ENCODE results near the gene MUC5AC. TPM values are rescaled to one million over a fixed set of nuclear protein-coding genes. Genes with fewer than 3 reads are reported as not detected.

The MUC5AC gene
- total RNA-seq, 1 donor from 2014 or later: 0.03 TPM

DNA sequence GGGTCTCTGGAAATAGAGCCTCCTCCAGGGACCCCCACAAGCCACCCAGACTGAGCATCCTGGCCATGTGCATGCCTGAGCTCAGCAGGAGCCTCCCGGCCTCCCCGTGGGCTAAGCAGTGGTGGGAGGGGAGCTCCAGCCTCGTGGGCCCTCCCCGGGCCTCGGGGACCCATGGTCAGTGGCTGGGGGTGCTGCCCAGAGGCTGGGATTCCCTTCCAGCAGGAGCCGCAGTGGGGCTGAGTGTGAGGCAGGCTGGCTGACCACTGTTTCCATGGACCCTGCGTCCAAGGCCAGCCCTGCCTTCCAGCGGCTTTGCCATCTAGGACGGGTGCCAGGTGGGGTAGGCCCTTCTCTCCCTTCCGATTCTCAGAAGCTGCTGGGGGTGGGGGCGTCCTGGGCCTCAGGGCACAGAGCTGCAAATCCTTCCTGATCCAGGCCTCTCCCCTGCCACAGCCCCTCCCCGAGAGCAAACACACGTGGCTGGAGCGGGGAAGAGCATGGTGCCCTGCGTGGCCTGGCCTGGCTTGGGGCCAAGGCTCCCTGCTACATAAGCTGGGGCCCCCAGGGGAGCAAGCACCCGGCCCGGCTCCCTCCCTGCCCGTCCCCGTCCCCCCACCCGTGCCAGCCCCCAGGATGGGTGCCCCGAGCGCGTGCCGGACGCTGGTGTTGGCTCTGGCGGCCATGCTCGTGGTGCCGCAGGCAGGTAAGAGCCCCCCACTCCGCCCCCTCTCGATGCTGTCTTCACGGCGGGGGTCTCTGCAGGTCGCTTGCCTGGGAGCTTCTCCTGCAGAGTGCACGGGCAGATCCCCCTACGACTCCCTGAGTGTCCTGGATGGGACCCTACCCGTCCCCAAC lies 65.0 kb downstream of the MUC5AC start, which contains the start of gene MUC5B:
MUC5B (plus strand) TSS at position 576 of the 855 bp plus-strand sequence; CDS start at position 634, 58 bp downstream.
- DNase-seq (ENCODE audit: low spot score) (no peak), ATAC-seq (peak; percentile 46)

DNA sequence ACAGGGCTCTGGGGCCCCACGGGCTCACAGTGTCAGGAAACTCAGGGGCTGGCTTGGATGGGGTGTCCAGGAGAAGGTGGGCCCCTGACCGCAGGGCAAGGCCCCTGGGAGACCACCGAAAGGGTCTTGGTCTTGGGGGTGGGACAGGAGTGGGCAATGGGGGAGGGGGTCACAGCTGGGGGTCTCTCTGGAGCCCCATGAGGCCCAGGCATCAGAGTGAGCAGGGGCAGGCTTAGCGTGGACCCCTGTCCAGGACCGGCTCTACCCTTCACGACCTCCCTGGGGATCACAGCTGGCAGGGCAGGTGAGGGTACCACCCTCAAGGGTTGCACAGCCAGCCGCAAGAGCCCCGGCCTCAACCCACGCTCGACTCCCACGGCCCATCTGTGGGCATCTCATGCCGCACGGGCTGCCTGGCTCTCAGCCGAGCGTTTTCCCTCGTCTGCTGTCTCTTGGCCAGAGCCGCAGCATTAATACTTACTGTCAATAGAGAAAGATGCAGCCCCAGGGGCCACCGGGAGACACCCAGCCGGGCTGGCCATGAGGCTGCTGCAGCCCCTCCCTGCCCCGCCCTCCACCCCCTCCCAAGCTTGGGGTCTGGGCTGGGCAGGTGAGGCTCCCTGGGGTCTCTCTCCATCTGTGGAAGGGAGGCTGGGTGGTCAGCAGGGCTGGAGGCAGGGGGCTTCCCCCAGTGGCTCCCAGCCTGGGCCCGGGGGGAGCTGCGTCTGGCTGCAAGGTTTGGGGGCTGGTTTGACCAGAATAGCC lies 65.8 kb downstream of the MUC5AC start:
- no peak for ATAC-seq
- DNase-seq (ENCODE audit: low spot score): peak; percentile 38

DNA sequence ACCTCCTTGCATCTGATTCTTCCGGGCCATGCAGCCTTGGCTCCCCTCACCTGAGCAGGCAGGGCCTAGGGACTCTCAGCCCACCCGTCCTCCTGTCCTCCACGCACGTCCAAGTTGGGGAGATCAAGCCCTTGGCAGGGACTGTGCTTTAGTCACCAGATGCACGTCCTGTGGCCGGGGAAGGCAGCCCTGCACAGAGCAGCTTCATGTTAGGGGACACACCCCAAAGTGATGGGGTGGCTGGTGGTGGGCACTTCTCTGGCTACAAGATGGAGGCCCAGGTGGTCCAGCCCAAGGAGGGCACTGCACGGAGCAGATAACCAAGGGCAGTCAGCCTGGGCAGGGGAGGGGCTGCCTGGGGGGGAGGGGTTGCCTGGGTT lies 66.3 kb downstream of the MUC5AC start:
- peak; percentile 36 for DNase-seq (ENCODE audit: low spot score)
- ATAC-seq: no peak

DNA sequence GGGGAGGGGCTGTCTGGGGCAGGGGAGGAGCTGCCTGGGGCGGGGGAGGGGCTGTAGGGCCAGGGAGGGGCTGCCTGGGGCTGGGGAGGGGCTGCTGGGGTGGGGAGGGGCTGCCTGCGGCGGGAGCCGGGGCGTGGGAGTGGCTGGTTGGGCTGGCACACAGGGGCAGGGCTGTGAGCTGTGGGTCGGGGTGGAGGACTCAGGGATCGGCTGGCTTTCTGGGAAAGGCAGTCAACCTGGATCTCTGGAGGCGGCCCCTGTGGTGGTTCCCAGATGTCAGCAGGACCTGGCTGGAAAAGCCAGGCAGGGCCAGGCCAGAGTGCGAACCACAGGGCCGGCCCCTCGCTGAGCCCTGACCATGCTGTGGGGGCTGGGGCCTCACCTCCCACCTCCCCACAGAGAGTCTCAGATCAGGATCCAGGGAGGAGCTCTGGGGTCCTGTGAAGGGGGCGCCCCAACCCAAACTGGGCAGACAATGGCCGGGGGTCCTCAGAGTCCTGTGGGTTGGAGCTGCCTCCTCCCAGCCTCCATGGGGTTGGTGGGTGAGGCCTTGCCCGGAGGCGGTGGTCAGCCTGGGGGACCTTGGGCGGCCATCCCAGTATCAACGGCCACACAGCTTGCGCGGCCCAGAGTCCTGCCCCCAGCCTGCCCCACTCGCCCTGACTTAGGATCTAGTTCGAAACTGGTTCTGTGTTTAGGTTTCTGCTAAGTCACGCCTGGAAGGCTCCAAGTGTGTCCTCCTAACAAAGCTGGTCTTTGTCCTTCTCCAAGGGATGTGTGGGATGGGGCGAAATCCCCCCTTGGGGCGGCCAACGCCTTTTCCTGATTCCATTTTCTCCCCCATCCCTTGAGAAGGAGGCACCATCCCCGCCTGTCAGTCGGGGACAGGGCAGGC lies 67.0 kb downstream of the MUC5AC start:
- DNase-seq (ENCODE audit: low spot score): peak; percentile 33
- no peak for ATAC-seq

DNA sequence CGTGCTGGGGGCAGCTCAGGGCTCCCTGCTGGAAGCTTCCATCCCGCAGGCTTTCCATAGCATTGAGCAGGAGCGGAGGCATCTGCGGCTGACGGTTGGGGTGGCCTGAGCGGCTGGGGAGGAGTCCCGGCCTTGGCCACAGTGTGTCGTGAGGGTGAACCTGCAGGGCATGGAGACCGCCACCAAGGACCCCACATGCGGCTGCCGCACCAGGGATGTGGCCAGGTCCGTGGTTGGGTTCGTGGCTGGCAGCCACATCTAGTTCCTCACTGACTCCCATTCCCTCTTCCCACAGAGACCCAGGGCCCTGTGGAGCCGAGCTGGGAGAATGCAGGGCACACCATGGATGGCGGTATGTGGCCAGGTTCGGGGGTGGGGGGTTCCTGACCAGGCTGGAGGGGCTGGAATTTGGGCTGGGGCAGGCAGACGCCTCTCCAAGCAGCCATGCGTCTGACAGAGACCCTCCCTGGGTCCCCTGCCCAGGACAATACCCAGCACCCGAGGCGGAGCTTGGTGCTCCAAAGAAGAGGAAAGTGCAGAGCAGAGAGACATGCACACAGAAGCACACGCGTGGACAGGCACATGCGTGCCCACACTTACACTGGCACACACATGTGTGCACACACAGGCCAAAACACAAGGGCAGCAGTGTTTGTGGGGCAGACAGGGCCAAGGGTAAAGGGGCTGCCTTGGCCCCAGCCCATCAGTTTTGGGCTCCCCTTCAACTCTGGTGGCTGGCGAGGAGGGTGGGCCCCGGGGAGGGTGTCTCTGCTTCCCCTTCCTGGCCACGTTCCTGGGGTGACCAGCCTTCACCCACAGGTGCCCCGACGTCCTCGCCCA lies 67.9 kb downstream of the MUC5AC start:
- ATAC-seq (no peak), DNase-seq (ENCODE audit: low spot score) (peak; percentile 38)

DNA sequence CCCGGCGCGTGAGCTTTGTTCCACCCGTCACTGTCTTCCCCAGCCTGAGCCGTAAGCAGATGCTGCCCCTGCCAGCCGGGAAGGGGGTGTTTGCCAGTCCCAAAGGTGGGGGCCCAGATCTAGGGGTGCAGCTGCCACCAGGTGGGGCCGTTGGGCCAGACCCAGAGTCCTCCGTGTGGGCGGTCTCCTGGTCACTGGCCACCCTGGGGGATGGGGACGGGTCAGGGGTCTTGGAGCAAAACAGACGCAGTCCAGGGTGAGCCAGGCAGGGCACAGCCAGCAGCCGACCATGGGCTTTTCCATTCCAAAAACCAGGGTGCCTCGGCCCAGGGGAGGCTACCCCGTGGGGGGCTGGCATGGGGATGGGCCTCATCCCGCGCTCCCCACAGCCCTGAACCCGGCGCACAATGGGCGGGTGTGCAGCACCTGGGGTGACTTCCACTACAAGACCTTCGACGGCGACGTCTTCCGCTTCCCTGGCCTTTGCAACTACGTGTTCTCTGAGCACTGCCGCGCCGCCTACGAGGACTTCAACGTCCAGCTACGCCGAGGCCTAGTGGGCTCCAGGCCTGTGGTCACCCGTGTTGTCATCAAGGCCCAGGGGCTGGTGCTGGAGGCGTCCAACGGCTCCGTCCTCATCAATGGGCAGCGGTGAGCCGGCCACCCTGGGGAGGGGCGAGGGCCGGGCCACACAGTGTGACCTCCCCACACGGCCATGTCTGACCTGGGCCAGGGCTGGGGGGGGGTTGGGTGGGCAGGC lies 68.7 kb downstream of the MUC5AC start:
- DNase-seq (ENCODE audit: low spot score): peak; percentile 43

DNA sequence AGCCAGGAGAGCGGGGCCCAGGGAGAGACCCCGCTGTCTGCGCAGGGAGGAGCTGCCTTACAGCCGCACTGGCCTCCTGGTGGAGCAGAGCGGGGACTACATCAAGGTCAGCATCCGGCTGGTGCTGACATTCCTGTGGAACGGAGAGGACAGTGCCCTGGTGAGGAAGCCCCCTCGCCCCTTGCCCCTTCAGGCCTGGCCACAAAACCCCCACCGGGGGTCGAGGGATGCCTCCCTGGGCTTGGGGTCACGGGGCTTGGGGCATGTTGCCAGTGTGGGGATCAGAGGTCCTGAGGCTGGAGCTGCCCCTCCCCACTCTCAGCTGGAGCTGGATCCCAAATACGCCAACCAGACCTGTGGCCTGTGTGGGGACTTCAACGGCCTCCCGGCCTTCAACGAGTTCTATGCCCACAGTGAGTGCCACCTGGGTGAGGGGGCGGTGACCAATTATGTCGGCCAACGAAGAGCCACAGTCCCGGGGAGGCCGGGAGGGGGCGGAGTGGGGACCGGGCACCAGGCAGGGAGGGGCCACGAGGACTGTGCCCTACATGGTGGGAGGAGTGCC lies 69.3 kb downstream of the MUC5AC start:
- ATAC-seq (no peak), DNase-seq (ENCODE audit: low spot score) (no peak)

More for the DNA sequence above, 68.7 kb downstream of the MUC5AC start:
- no peak for ATAC-seq

DNA sequence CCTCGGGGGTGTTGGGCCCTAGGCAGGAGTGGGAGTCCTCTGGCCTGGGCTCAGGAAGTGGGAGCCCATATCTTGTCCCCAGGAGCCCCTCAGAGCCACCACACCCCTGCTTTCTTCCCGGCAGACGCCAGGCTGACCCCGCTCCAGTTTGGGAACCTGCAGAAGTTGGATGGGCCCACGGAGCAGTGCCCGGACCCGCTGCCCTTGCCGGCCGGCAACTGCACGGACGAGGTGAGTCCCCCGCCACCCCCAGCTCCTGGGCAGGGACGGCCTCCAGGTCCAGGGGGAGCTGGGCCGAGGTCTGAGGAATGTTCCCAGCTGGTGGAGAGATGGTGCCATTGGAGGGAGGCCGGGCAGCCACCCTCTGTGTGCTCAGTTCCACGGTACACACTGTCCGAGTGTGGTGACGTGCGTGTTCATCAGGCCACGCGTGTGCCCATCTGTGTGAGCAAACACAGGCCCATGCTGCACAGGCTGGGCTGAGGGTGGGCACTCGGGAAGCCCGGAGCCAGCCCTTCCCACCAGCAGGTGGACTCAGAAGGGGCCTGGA lies 69.9 kb downstream of the MUC5AC start:
- DNase-seq (ENCODE audit: low spot score) (no peak), ATAC-seq (no peak)

DNA sequence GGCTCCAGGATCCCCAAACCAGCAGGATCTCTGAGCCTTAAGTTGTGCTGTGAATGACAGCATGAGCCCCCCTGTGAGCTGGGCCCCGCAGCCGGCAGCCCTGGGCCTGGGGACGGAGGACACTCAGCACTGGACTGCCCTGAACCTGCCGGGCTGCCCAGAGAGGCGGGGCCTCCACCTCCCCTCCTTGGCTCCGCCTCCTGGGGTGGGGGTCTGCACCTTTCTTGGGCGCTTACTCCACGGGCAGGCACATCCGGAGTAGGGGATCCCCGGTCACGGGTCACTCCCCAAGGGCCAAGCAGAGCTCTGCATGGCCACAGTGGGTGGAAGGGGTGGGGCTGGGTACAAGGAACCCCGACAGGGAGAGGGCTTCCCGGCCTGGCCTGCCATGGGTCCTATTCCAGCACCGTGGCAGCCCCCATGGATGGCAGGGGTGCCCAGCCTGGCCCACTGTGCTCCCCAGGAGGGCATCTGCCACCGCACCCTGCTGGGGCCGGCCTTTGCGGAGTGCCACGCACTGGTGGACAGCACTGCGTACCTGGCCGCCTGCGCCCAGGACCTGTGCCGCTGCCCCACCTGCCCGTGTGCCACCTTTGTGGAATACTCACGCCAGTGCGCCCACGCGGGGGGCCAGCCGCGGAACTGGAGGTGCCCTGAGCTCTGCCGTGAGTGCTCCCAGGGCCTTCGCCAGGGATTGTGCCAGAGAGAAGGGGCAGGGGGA lies 70.5 kb downstream of the MUC5AC start:
- DNase-seq (ENCODE audit: low spot score) (no peak), ATAC-seq (no peak)

DNA sequence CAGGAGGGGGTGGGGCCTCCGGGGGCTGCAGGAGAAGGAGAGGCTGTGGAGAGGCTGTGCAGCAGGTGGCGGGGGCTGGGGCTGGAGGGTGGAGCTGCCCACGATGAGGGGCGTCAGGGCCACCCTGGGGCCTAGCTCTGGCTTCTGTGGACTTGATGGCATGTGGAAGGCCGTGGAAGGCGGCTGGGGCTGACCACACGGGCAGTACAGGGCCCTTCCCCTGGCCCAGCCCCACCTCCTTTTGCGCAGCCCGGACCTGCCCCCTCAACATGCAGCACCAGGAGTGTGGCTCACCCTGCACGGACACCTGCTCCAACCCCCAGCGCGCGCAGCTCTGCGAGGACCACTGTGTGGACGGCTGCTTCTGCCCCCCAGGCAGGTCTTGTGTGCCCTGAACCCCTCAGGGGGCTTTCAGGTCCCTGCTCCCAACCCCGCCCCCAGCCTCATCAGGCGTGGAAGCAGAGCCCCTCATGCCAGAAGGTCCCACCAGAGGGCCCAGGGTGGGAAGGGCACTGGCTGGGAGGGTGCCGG lies 71.2 kb downstream of the MUC5AC start:
- no peak for DNase-seq (ENCODE audit: low spot score)
- ATAC-seq: no peak

DNA sequence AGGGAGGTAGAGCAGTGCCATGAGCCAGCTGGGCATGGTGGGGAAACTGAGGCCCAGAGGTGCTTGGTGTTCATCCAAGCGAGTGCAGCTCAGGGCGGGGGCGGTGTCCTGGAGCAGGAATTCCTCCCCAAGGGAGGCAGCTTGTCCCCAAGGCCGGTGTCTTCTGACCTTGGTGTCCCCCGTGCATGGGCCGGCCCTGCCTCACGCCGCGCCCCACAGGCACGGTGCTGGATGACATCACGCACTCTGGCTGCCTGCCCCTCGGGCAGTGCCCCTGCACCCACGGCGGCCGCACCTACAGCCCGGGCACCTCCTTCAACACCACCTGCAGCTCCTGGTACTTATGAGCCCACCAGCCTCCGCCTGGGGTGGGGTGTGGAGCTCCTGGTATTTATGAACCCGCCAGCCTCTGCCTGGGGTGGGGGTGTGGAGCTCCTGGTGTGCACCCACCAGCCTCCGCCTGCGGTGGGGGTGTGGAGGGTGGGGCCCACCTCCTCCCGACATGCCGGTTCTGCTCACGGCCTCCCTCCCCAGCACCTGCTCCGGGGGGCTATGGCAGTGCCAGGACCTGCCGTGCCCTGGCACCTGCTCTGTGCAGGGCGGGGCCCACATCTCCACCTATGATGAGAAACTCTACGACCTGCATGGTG lies 71.8 kb downstream of the MUC5AC start:
- DNase-seq (ENCODE audit: low spot score): no peak

DNA sequence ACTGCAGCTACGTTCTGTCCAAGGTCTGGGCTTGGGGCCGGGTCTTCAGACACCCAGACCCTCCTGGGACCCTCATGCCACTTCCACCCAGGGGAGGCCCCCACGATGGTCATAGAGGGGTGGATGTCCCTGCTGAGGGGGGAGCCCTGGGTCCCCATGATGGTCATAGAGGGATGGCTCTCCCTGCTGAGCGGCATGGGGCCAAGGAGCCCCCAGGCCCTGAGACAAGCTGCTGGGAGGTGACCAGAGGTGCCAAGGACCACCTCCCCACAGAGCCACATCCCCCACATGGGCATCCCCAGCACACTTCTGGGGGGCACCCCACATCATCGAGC lies 72.3 kb downstream of the MUC5AC start:
- no peak for DNase-seq (ENCODE audit: low spot score)
- no peak for ATAC-seq

More for the DNA sequence above, 71.8 kb downstream of the MUC5AC start:
- no peak for ATAC-seq

DNA sequence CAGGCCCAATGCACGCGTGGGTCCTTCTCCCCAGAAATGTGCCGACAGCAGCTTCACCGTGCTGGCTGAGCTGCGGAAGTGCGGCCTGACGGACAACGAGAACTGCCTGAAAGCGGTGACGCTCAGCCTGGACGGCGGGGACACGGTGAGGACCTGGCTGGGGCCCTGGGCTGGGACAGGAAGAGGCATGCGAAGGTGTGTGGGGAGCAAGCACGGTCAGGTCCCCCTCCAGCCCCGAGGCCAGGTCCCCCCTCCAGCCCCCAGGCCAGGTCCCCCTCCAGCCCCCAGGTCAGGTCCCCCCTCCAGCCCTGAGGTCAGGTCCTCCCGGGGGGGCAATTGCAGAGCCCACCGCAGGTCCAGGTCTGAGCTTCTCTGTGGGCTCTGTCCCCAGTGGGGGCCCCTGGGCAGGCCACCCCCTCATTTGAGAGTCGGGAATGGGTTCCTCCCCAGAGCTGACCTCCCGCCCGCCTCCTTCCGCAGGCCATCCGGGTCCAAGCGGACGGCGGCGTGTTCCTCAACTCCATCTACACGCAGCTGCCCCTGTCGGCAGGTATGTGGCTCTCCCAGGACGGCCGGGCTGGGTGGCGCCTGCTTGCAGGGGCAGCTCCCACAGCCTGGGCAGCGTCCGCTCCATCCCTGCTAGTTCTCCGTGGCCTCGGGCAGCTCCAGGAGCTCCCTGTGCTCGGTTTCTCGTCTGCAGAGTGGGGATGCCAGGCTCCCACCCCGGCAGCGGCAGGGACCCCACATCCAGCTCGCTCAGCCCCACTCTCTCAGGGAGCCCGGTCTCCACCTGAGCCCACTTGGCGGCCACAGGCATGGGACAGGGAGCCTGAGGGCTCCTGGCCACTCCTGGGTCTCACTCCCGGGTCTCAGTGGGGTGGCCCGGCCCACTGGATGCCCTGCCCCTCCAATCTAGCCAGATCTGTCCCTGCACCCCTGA lies 73.0 kb downstream of the MUC5AC start:
- ATAC-seq (no peak), DNase-seq (ENCODE audit: low spot score) (no peak)

DNA sequence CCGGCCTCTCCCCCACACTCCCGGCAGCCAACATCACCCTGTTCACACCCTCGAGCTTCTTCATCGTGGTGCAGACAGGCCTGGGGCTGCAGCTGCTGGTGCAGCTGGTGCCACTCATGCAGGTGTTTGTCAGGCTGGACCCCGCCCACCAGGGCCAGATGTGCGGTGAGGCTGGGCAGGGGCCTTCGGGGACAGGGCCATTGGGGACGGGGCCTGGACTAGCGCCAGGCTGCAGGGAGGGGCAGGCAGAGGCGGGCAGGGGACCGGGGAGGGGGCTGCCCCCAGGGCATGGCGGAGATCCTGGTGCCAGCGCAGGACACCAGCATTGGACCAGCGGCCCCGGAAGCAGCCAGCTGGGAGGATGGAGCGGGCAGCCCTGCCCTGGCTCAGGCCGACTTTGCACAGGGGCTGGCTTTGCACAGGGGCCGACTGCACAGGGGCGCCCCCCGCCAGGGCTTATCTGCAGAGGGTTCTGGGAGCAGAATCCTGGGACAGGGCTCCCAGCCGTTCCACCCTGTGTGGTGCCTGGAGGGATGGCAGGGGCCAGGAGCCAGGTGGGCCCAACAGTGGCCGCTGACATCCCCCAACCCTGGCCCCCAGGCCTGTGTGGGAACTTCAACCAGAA lies 73.8 kb downstream of the MUC5AC start:
- DNase-seq (ENCODE audit: low spot score): no peak
- no peak for ATAC-seq

DNA sequence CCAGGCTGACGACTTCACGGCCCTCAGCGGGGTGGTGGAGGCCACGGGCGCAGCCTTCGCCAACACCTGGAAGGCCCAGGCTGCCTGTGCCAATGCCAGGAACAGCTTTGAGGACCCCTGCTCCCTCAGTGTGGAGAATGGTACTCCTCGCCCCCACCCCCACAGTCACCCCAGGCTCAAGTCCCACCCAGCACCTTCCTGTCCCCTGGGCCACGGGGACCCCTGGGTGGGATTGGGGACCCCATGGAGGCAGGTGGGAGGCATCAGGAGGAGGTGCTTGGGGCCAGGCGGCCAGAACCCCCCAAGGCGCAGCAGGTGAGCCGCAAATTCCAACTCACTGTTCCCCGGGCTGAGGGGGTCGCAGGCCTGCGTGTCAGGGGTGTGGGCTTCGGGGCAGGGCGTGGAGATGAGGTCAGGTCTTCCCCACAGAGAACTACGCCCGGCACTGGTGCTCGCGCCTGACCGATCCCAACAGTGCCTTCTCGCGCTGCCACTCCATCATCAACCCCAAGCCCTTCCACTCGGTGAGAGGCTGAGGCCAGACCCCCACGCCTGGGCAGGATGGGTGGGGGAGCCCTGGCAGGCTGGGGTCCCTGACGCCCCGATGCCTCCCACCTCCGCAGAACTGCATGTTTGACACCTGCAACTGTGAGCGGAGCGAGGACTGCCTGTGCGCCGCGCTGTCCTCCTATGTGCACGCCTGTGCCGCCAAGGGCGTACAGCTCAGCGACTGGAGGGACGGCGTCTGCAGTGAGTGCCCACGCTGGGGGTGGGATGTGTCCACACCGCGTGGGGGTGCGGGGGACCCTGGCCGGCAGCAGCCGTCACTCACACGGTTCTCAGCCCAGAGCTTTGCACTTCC lies 74.5 kb downstream of the MUC5AC start:
- DNase-seq (ENCODE audit: low spot score): peak; percentile 42
- no peak for ATAC-seq

Data from left lobe of liver (tissue), 2 donors.